GM12878 (cell line): ENCODE data around the gene DLG2. TPM values are rescaled to one million over a fixed set of nuclear protein-coding genes. Genes with fewer than 3 reads are reported as not detected.

ENCODE experiments used
- ATAC-seq: fragments of 200-7000 bp; cut with Tn5 transposase; 3 replicates; pipeline ENCODE4 v1.9.1; 2020; ENCODE audit warnings: mild to moderate bottlenecking, moderate library complexity
- BruUV-seq: library from RNA; stranded (reverse); fragments of 400-500 nt; replicated peaks from 2 replicates; lab custom pipeline; 2021; lab: Mats Ljungman, UMichigan
- CTCF ChIA-PET: fragments of 300-600 bp; sonication (Branson Sonifier 250); formaldehyde crosslinking; extraction: SDS; loops from one replicate; lab custom pipeline; 2021; ENCODE audit warnings: inconsistent platforms; lab: Yijun Ruan, JAX
- POLR2A ChIA-PET: fragments of 350-600 bp; formaldehyde crosslinking; extraction: SDS; loops from one replicate; lab custom pipeline; 2021; ENCODE audit warnings: inconsistent platforms; lab: Charles Lee
- RAD21 ChIA-PET: fragments of 300-600 bp; sonication (Branson Sonifier 250); formaldehyde crosslinking; loops from one replicate; lab custom pipeline; 2023; ENCODE audit warnings: antibody characterized with exemption; ENCODE audit not compliant: unreplicated experiment; lab: Charles Lee
- SMC1A ChIA-PET: fragments of 300-600 bp; sonication (Branson Sonifier 250); formaldehyde crosslinking; loops from one replicate; lab custom pipeline; 2023; ENCODE audit not compliant: unreplicated experiment, uncharacterized antibody; lab: Charles Lee
- DNase-seq: peaks from one replicate; pipeline ENCODE4 v3.0.0-alpha.2; 2011; ENCODE audit warnings: low read depth, low spot score
- FAIRE-seq: peaks from 3 replicates; lab custom pipeline; 2011; peaks lifted over from hg19 to GRCh38; lab: Jason Lieb, UNC
- H2AFZ ChIP-seq: 2 replicates; pipeline ENCODE4 v1.6.0; 2011; ENCODE audit warnings: low read depth, low read length, control low read depth; ENCODE audit not compliant: control insufficient read depth
- H3K27ac ChIP-seq: 2 replicates; pipeline ENCODE4 v1.5.1; 2011; ENCODE audit warnings: control low read depth; ENCODE audit not compliant: control insufficient read depth, insufficient read depth
- H3K27me3 ChIP-seq, 2 experiments: replicated peaks in 1 of 2; 2 replicates each; pipeline versions ENCODE4 v1.6.0 to v1.6.1; 2011; ENCODE audit warnings: low read length in 1 of 2; ENCODE audit not compliant: control insufficient read depth in 2 of 2, insufficient read depth in 2 of 2
- H3K36me3 ChIP-seq, 2 experiments: 2 replicates each; pipeline ENCODE4 v1.5.1; 2011; ENCODE audit warnings: low read length in 1 of 2; ENCODE audit not compliant: control insufficient read depth in 2 of 2, insufficient read depth in 2 of 2
- H3K4me1 ChIP-seq: 2 replicates; pipeline ENCODE4 v1.6.1; 2011; ENCODE audit warnings: mild to moderate bottlenecking, low read length, moderate library complexity, mixed read lengths; ENCODE audit not compliant: control insufficient read depth, insufficient read depth
- H3K4me2 ChIP-seq: 2 replicates; pipeline ENCODE4 v1.6.0; 2011; ENCODE audit warnings: control low read depth; ENCODE audit not compliant: control insufficient read depth, insufficient read depth
- H3K4me3 ChIP-seq: fragments of 200-600 bp; sonication (generic); 2 replicates; pipeline ENCODE4 v1.5.1; 2016
- H3K79me2 ChIP-seq: 2 replicates; pipeline ENCODE4 v1.6.0; 2011; ENCODE audit warnings: low read length; ENCODE audit not compliant: control insufficient read depth, insufficient read depth
- H3K9ac ChIP-seq: 2 replicates; pipeline ENCODE4 v1.8.0; 2011; ENCODE audit warnings: low read length, control low read depth, mixed read lengths; ENCODE audit not compliant: control insufficient read depth, insufficient read depth
- H3K9me3 ChIP-seq: replicated peaks from 3 replicates; pipeline ENCODE4 v1.5.1; 2011; ENCODE audit warnings: mild to moderate bottlenecking, low read length; ENCODE audit not compliant: control insufficient read depth, insufficient read depth
- H4K20me1 ChIP-seq: 2 replicates; pipeline ENCODE4 v1.6.0; 2011; ENCODE audit not compliant: control insufficient read depth, insufficient read depth
- ATF7 ChIP-seq: fragments of 450-650 bp; IDR thresholded peaks from 2 replicates; pipeline ENCODE4 v1.6.1; 2016; ENCODE audit warnings: low read depth, mild to moderate bottlenecking
- BCL11A ChIP-seq: IDR thresholded peaks from 2 replicates; pipeline ENCODE4 v1.6.1; 2011; ENCODE audit warnings: low read depth, low read length
- CBFB ChIP-seq: IDR thresholded peaks from 2 replicates; pipeline ENCODE4 v1.6.1; 2016; ENCODE audit warnings: antibody characterized with exemption, low read depth
- CBX5 ChIP-seq: sonication (generic); IDR thresholded peaks from 2 replicates; pipeline ENCODE4 v1.6.1; 2016; ENCODE audit warnings: low read depth, moderate library complexity, mild to moderate bottlenecking, inconsistent platforms
- CEBPZ ChIP-seq: fragments of 150-350 bp; IDR thresholded peaks from 2 replicates; pipeline ENCODE4 v1.6.1; 2016; ENCODE audit warnings: low read depth, low read length
- CHD1 ChIP-seq: IDR thresholded peaks from 2 replicates; pipeline ENCODE4 v1.6.1; 2012; ENCODE audit warnings: low read depth, low read length, improper control_type of control experiment
- CREM ChIP-seq: IDR thresholded peaks from 2 replicates; pipeline ENCODE4 v1.6.1; 2014; ENCODE audit warnings: antibody characterized with exemption, low read depth
- HSF1 ChIP-seq: fragments of 150-350 bp; IDR thresholded peaks from 2 replicates; pipeline ENCODE4 v1.6.1; 2014; ENCODE audit warnings: mild to moderate bottlenecking, low read depth, low read length
- MEF2A ChIP-seq: IDR thresholded peaks from 2 replicates; pipeline ENCODE4 v1.6.1; 2011; ENCODE audit warnings: low read depth, mild to moderate bottlenecking, low read length, moderate library complexity; ENCODE audit not compliant: insufficient read depth
- NBN ChIP-seq: fragments of 450-650 bp; IDR thresholded peaks from 2 replicates; pipeline ENCODE4 v1.6.1; 2016
- NFYA ChIP-seq: IDR thresholded peaks from 2 replicates; pipeline ENCODE4 v1.6.1; 2011; ENCODE audit warnings: low read depth, mild to moderate bottlenecking, low read length, improper control_type of control experiment, borderline replicate concordance
- NFYB ChIP-seq: IDR thresholded peaks from 2 replicates; pipeline ENCODE4 v1.6.1; 2011; ENCODE audit warnings: low read depth, mild to moderate bottlenecking, low read length, improper control_type of control experiment, moderate library complexity; ENCODE audit not compliant: insufficient read depth
- RB1 ChIP-seq: fragments of 450-650 bp; formaldehyde crosslinking; IDR thresholded peaks from 2 replicates; pipeline ENCODE4 v1.6.1; 2017; ENCODE audit warnings: mild to moderate bottlenecking, borderline replicate concordance
- SIX5 ChIP-seq: IDR thresholded peaks from 2 replicates; pipeline ENCODE4 v1.6.1; 2011; ENCODE audit warnings: mild to moderate bottlenecking, low read depth, low read length, moderate library complexity; ENCODE audit not compliant: severe bottlenecking
- SMC3 ChIP-seq: IDR thresholded peaks from 2 replicates; pipeline ENCODE4 v1.6.1; 2011; ENCODE audit warnings: low read length, improper control_type of control experiment, borderline replicate concordance
- TAF1 ChIP-seq: IDR thresholded peaks from 2 replicates; pipeline ENCODE4 v1.6.1; 2011; ENCODE audit warnings: mild to moderate bottlenecking, low read depth, low read length, borderline replicate concordance
- YBX1 ChIP-seq: fragments of 450-650 bp; IDR thresholded peaks from 2 replicates; pipeline ENCODE4 v1.6.1; 2016; ENCODE audit warnings: antibody characterized with exemption
- YY1 ChIP-seq: IDR thresholded peaks from 2 replicates; pipeline ENCODE4 v1.6.1; 2011; ENCODE audit warnings: low read depth, mild to moderate bottlenecking, low read length
- ZNF622 ChIP-seq: fragments of 450-650 bp; IDR thresholded peaks from 2 replicates; pipeline ENCODE4 v1.6.1; 2017; ENCODE audit warnings: mild to moderate bottlenecking, inconsistent platforms
- in situ Hi-C: fragments of 300-500 bp; cut with MboI; formaldehyde crosslinking; loops from 9 replicates; pipeline ENCODE4 v1.14.3; 2018; ENCODE audit warnings: mixed read lengths
- intact Hi-C: fragments of 100-400 bp; cut with micrococcal nuclease; formaldehyde crosslinking; loops from one replicate; pipeline ENCODE4 v1.14.2; 2022; ENCODE audit not compliant: unreplicated experiment
- polyA plus RNA-seq, 11 experiments: library from polyadenylated mRNA; depleted of rRNA in 4 of 11; unstranded in 6 of 11; stranded (reverse) in 5 of 11; fragments of >200 nt; fragmentation: Nextera tagmentation in 4 of 11; fragmentation: Illumina TruSeq in 1 of 11; extraction: Ambion mirVana in 4 of 11; extraction: Trizol in 1 of 11; gene quantifications; 1 replicate in 1 of 11; 2 replicates in 10 of 11; pipeline versions ENCODE4 v1.2.1 to v1.2.3, GENCODE V29; 2011 to 2016; ENCODE audit warnings: inconsistent platforms in 2 of 11, missing spikeins in 2 of 11, low read depth in 1 of 11
- total RNA-seq, 4 experiments: library from RNA; depleted of rRNA in 3 of 4; stranded (reverse); fragments of >200 nt in 3 of 4; fragmentation: Illumina TruSeq in 1 of 4; extraction: Trizol in 1 of 4; gene quantifications; 2 replicates each; pipeline versions ENCODE4 v1.2.1 to v1.2.3, GENCODE V29; 2013 to 2021
- TF ChIP-seq, protein P1 (sequence below): fragments of 450-650 bp; IDR thresholded peaks from 2 replicates; pipeline ENCODE4 v1.6.1; 2014; ENCODE audit warnings: mild to moderate bottlenecking

The DLG2 gene
- total and polyA plus RNA-seq, 10 of the 15 experiments (the other 5 are each of a cell fraction or from before 2014, with no cell fraction given): 0.09 to 0.98 (median 0.35) TPM

GRCh38 chr11:84564867-84565184 lies 1062.3 kb downstream of the DLG2 start:
- in situ Hi-C loops (loop anchor here (10.0 kb wide), 2 partner anchors 730 to 1020 kb away; no protein-coding TSS in a partner anchor), intact Hi-C loops (loop anchor here (1.0 to 10.0 kb wide), 2 partner anchors 180 to 737 kb away; no protein-coding TSS in a partner anchor)
- no peaks in the 10 kb centered on the region for H3K36me3 ChIP-seq
- no peak overlapping the region for H3K9ac ChIP-seq
- ChIA-PET RAD21 (no interaction called here), CTCF (interaction anchor here (0.6 to 6.0 kb wide), 12 partner anchors 8 to 748 kb away, joined by 3 to 46 read pairs (median 7); no protein-coding TSS in a partner anchor), POLR2A (no interaction called here), SMC1A (interaction anchor here (2.0 to 2.4 kb wide), 2 partner anchors 9 to 728 kb away, joined by 5 to 6 read pairs; no protein-coding TSS in a partner anchor)
- FAIRE-seq: no peak
- ATAC-seq: no peak
- TF ChIP-seq CEBPZ: no peak
- TF ChIP-seq, protein P1, sequence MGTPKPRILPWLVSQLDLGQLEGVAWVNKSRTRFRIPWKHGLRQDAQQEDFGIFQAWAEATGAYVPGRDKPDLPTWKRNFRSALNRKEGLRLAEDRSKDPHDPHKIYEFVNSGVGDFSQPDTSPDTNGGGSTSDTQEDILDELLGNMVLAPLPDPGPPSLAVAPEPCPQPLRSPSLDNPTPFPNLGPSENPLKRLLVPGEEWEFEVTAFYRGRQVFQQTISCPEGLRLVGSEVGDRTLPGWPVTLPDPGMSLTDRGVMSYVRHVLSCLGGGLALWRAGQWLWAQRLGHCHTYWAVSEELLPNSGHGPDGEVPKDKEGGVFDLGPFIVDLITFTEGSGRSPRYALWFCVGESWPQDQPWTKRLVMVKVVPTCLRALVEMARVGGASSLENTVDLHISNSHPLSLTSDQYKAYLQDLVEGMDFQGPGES: no peak
- TF ChIP-seq CHD1: no peak
- TF ChIP-seq CBX5: no peak
- no peak for TF ChIP-seq TAF1
- TF ChIP-seq ATF7: no peak
- TF ChIP-seq SMC3: no peak
- TF ChIP-seq RB1: no peak
- no peak for TF ChIP-seq NFYB
- no peak for TF ChIP-seq YY1
- TF ChIP-seq ZNF622: no peak
- no peak for TF ChIP-seq NFYA
- no peak for TF ChIP-seq CBFB
- TF ChIP-seq MEF2A: no peak
- TF ChIP-seq BCL11A: no peak
- no peak for TF ChIP-seq HSF1
- TF ChIP-seq CREM: no peak
- TF ChIP-seq NBN: no peak
- no peak for TF ChIP-seq SIX5
- no peak for TF ChIP-seq YBX1
- H3K4me3 ChIP-seq: no peak overlapping the region
- H3K27ac ChIP-seq: no peak overlapping the region
- H3K27me3 ChIP-seq: no peaks in the 10 kb centered on the region; a peak in 1 of 4 replicates
- H2AFZ ChIP-seq: no peak overlapping the region
- DNase-seq: no peak
- H4K20me1 ChIP-seq: no peaks in the 10 kb centered on the region
- no peaks in the 10 kb centered on the region for H3K4me1 ChIP-seq
- H3K79me2 ChIP-seq: no peaks in the 10 kb centered on the region
- H3K9me3 ChIP-seq: no peaks in the 10 kb centered on the region
- BruUV-seq: no TSS peak
- H3K4me2 ChIP-seq: no peak overlapping the region
